HL-60 (cell line): ENCODE measurements around the gene SAFB.

Experiments used
- DNase-seq, 2 experiments: peaks; one replicate each; pipeline ENCODE4 v3.0.0-alpha.2; 2010 to 2020; ENCODE audit warnings: low read depth in 1 of 2, low spot score in 1 of 2
- H3K27ac ChIP-seq: fragments of 250-450 bp; sonication (Bioruptor Pico); replicated peaks from 2 replicates; pipeline ENCODE4 v1.5.1; 2020; ENCODE audit warnings: mild to moderate bottlenecking, moderate library complexity
- H3K27me3 ChIP-seq: fragments of 250-450 bp; sonication (Bioruptor Pico); 2 replicates; pipeline ENCODE4 v1.5.1; 2021; ENCODE audit warnings: mild to moderate bottlenecking, moderate library complexity; ENCODE audit not compliant: insufficient read depth, poor library complexity, severe bottlenecking
- H3K4me3 ChIP-seq: replicated peaks from 2 replicates; pipeline ENCODE4 v1.5.1; 2011; ENCODE audit warnings: mild to moderate bottlenecking, control low read depth, low read length; ENCODE audit not compliant: insufficient read depth
- CTCF ChIP-seq: IDR thresholded peaks from one replicate; pipeline ENCODE4 v1.5.1; 2011; ENCODE audit warnings: low read length, control low read depth, inconsistent platforms; ENCODE audit not compliant: insufficient read depth
- GABPA ChIP-seq: IDR thresholded peaks from 2 replicates; pipeline ENCODE4 v1.6.1; 2012; ENCODE audit warnings: low read depth
- POLR2AphosphoS5 ChIP-seq: IDR thresholded peaks from 2 replicates; pipeline ENCODE4 v1.6.1; 2012; ENCODE audit warnings: low read depth
- REST ChIP-seq: IDR thresholded peaks from 2 replicates; pipeline ENCODE4 v1.6.1; 2012; ENCODE audit warnings: low read depth; ENCODE audit not compliant: insufficient replicate concordance
- SPI1 ChIP-seq: IDR thresholded peaks from 2 replicates; pipeline ENCODE4 v1.6.1; 2012; ENCODE audit warnings: low read depth, mild to moderate bottlenecking, borderline replicate concordance

SAFB gene

GRCh38 chr19:5588441-5588840 lies 34.4 kb upstream of the SAFB start:
- Histone ChIP-seq H3K4me3 (no peak overlapping the region), H3K27me3 (no peaks in the 10 kb centered on the region), H3K27ac (no peak overlapping the region)
- no peak for DNase-seq
- TF ChIP-seq CTCF = no peak
- TF ChIP-seq REST = no peak
- no peak for TF ChIP-seq SPI1
- no peak for TF ChIP-seq POLR2AphosphoS5
- TF ChIP-seq GABPA = no peak

- TF ChIP-seq GABPA (no peak), SPI1 (no peak), POLR2AphosphoS5 (no peak; the same call in 1 of the 2 replicates), CTCF (no peak)
- no peak for DNase-seq
- H3K27me3 ChIP-seq = no peaks in the 10 kb centered on the region
- no peak overlapping the region for H3K27ac ChIP-seq
- H3K4me3 ChIP-seq = no peak overlapping the region
Measured at GRCh38 chr19:5588906-5589676, 33.8 kb upstream of the SAFB start.

- no peak overlapping the region for H3K4me3 ChIP-seq
- no peak overlapping the region for H3K27ac ChIP-seq
- TF ChIP-seq POLR2AphosphoS5 = no peak
- TF ChIP-seq GABPA = no peak
- no peak for TF ChIP-seq SPI1
- no peak for TF ChIP-seq REST
- TF ChIP-seq CTCF = no peak
- no peak for DNase-seq
- H3K27me3 ChIP-seq = no peaks in the 10 kb centered on the region
Measured at GRCh38 chr19:5590151-5590864, 32.6 kb upstream of the SAFB start.
